H1 (cell line): ENCODE data around the gene MYBPH. TPM values are rescaled to one million over a fixed set of nuclear protein-coding genes. Genes with fewer than 3 reads are reported as not detected.

Experiments used
- CHD1 ChIP-seq: IDR thresholded peaks from 2 replicates; pipeline ENCODE4 v1.6.1; 2012; ENCODE audit warnings: low read depth, low read length, improper control_type of control experiment
- CHD7 ChIP-seq: fragments of 300-600 bp; sonication (generic); IDR thresholded peaks from 2 replicates; pipeline ENCODE4 v1.7.1; 2012; ENCODE audit warnings: low read length, moderate library complexity, mild to moderate bottlenecking, inconsistent platforms; ENCODE audit not compliant: insufficient replicate concordance
- EP300 ChIP-seq, 2 experiments: IDR thresholded peaks; 1 replicate in 1 of 2; 2 replicates in 1 of 2; pipeline ENCODE4 v1.6.1; 2011 to 2012; ENCODE audit warnings: low read depth in 2 of 2, low read length in 2 of 2, mild to moderate bottlenecking in 2 of 2, borderline replicate concordance in 1 of 2, inconsistent platforms in 1 of 2, moderate library complexity in 1 of 2
- EZH2 ChIP-seq: fragments of 200-600 bp; sonication (generic); IDR thresholded peaks from 2 replicates; pipeline ENCODE4 v1.7.1; 2012; ENCODE audit warnings: low read depth, mild to moderate bottlenecking, moderate library complexity, low read length, inconsistent platforms; ENCODE audit not compliant: severe bottlenecking
- KDM4A ChIP-seq: IDR thresholded peaks from one replicate; pipeline ENCODE4 v1.7.1; 2012; ENCODE audit warnings: low read depth, mild to moderate bottlenecking, moderate library complexity, low read length, inconsistent platforms; ENCODE audit not compliant: severe bottlenecking
- PHF8 ChIP-seq: fragments of 200-600 bp; sonication (generic); conservative IDR thresholded peaks from 2 replicates; pipeline ENCODE4 v1.7.1; 2012; ENCODE audit warnings: low read depth, mild to moderate bottlenecking, inconsistent platforms, low read length, moderate library complexity
- POLR2AphosphoS5 ChIP-seq: IDR thresholded peaks from 2 replicates; pipeline ENCODE4 v1.6.1; 2011; ENCODE audit warnings: low read depth, low read length
- RAD21 ChIP-seq, 2 experiments: IDR thresholded peaks in 1 of 2; conservative IDR thresholded peaks in 1 of 2; 2 replicates each; pipeline ENCODE4 v1.6.1; 2011; ENCODE audit warnings: low read depth in 2 of 2, low read length in 2 of 2, improper control_type of control experiment in 1 of 2, inconsistent platforms in 1 of 2, mild to moderate bottlenecking in 1 of 2, moderate library complexity in 1 of 2
- SIX5 ChIP-seq: IDR thresholded peaks from 2 replicates; pipeline ENCODE4 v1.6.1; 2011; ENCODE audit warnings: mild to moderate bottlenecking, low read depth, low read length
- polyA plus RNA-seq, 7 experiments: library from polyadenylated mRNA; depleted of rRNA in 3 of 7; stranded (reverse) in 5 of 7; unstranded in 2 of 7; fragments of >200 nt in 5 of 7; fragments of 200-250 nt in 2 of 7; gene quantifications; 1 replicate in 5 of 7; 2 replicates in 1 of 7; 4 replicates in 1 of 7; pipeline versions ENCODE4 v1.2.1 to v1.2.3, GENCODE V29; 2011 to 2013; ENCODE audit warnings: missing spikeins in 2 of 7, mixed read lengths in 2 of 7
- total RNA-seq: library from RNA; stranded (reverse); fragmentation: NEBNext Ultra II Directional; extraction: Animal tissue kit (Norgen Biotek cat#: 25700); gene quantifications from 2 replicates; pipeline ENCODE4 v1.2.1, GENCODE V29; 2021

MYBPH gene
- total and polyA plus RNA-seq, 2 of the 8 experiments (the other 6 are each of a cell fraction or from before 2014, with no cell fraction given), result not detected

DNA sequence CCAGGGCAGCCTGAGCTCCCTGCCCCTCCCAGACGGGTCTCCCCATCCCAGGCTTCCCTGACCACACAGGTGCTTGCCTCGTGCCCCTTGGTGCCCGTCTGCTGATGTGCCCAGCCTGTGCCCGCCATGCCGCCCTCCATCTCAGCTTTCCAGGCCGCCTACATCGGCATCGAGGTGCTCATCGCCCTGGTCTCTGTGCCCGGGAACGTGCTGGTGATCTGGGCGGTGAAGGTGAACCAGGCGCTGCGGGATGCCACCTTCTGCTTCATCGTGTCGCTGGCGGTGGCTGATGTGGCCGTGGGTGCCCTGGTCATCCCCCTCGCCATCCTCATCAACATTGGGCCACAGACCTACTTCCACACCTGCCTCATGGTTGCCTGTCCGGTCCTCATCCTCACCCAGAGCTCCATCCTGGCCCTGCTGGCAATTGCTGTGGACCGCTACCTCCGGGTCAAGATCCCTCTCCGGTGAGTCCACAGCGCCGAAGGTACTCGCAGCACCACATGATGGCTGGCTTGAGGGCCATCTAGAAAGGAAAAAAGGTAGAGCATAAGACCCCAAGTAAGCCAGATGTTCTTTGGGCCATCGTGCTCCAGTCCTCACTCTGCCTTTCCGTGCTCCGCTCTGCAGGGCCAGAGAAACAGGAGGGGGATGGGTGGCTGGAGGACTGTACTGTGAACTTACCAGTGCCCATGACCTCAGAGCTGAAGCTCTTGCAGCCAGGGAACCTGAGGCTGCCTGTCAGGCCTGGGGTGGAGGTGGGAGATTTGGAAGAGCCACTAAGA lies 46.7 kb downstream of the MYBPH start (continued):
- TF ChIP-seq CHD7, result no peak
- no peak for TF ChIP-seq RAD21 (IDR thresholded peaks at IDR 0.05 in 1 of 2, conservative IDR thresholded peaks at IDR 0.05 in 1 of 2; ENCODE audit: low read depth in 2 of 2, low read length in 2 of 2)
- no peak for TF ChIP-seq SIX5
- no peak for TF ChIP-seq EP300 (IDR thresholded peaks at IDR 0.05; ENCODE audit: borderline replicate concordance in 1 of 2, low read depth in 2 of 2, low read length in 2 of 2)
- no peak for TF ChIP-seq KDM4A
- no peak for TF ChIP-seq POLR2AphosphoS5
- no peak for TF ChIP-seq PHF8
- TF ChIP-seq CHD1, result no peak
- TF ChIP-seq EZH2, result no peak
